Endothelial cell of umbilical vein (primary cell): Measurements from ENCODE around the gene ABHD5. TPM values are rescaled to one million over a fixed set of nuclear protein-coding genes. Genes with fewer than 3 reads are reported as not detected.

Experiments used
- BruUV-seq: library from RNA; stranded (reverse); fragments of 400-500 nt; replicated peaks from 2 replicates; lab custom pipeline; 2021; lab: Mats Ljungman, UMichigan
- CTCF ChIA-PET: fragments of 300-600, 350-600 bp; sonication (Branson Sonifier 250); formaldehyde crosslinking; loops from one replicate; lab custom pipeline; 2021; ENCODE audit warnings: antibody characterized with exemption, inconsistent platforms; lab: Charles Lee
- POLR2A ChIA-PET: fragments of 300-600, 350-600 bp; sonication (Branson Sonifier 250); formaldehyde crosslinking; loops from one replicate; lab custom pipeline; 2021; ENCODE audit warnings: antibody characterized with exemption, inconsistent platforms; lab: Charles Lee
- DNase-seq: peaks from one replicate; pipeline ENCODE4 v3.0.0-alpha.2; 2011; ENCODE audit warnings: low read depth, low spot score
- FAIRE-seq: peaks from 2 replicates; lab custom pipeline; 2011; peaks lifted over from hg19 to GRCh38; lab: Jason Lieb, UNC
- H2AFZ ChIP-seq: 2 replicates; pipeline ENCODE4 v1.6.0; 2012; ENCODE audit warnings: low read depth, low read length, control low read depth, inconsistent platforms
- H3K27ac ChIP-seq: 2 replicates; pipeline ENCODE4 v1.5.1; 2011; ENCODE audit warnings: low read depth, mild to moderate bottlenecking, control low read depth, low read length, moderate library complexity; ENCODE audit not compliant: insufficient read depth
- H3K27me3 ChIP-seq, 2 experiments: 2 replicates each; pipeline versions ENCODE4 v1.6.0 to v1.6.1; 2011; ENCODE audit warnings: low read length in 2 of 2, mixed read lengths in 1 of 2; ENCODE audit not compliant: control insufficient read depth in 2 of 2, insufficient read depth in 2 of 2
- H3K36me3 ChIP-seq, 2 experiments: 2 replicates in 1 of 2; 3 replicates in 1 of 2; pipeline ENCODE4 v1.5.1; 2011; ENCODE audit warnings: low read length in 2 of 2, mild to moderate bottlenecking in 1 of 2, moderate library complexity in 1 of 2; ENCODE audit not compliant: control insufficient read depth in 2 of 2, insufficient read depth in 2 of 2; ENCODE audit errors: extremely low read depth in 1 of 2
- H3K4me1 ChIP-seq: 3 replicates; pipeline ENCODE4 v1.5.1; 2011; ENCODE audit warnings: mild to moderate bottlenecking, low read length; ENCODE audit not compliant: control insufficient read depth, insufficient read depth; ENCODE audit errors: extremely low read depth
- H3K4me2 ChIP-seq: 2 replicates; pipeline ENCODE4 v1.6.1; 2011; ENCODE audit warnings: low read length, control low read depth, mixed read lengths; ENCODE audit not compliant: insufficient read depth
- H3K4me3 ChIP-seq, 3 experiments: fragments of 200-600 bp in 1 of 3; sonication (generic), shearing (Covaris generic) in 1 of 3; replicated peaks in 1 of 3; 2 replicates each; pipeline ENCODE4 v1.5.1; 2011 to 2016; ENCODE audit warnings: control low read depth in 3 of 3, low read length in 3 of 3, mild to moderate bottlenecking in 2 of 3, inconsistent platforms in 1 of 3, low read depth in 1 of 3, moderate library complexity in 1 of 3; ENCODE audit not compliant: insufficient read depth in 1 of 3
- H3K79me2 ChIP-seq: 2 replicates; pipeline ENCODE4 v1.6.0; 2012; ENCODE audit warnings: low read length, inconsistent platforms; ENCODE audit not compliant: control insufficient read depth, insufficient read depth
- H3K9ac ChIP-seq: replicated peaks from 2 replicates; pipeline ENCODE3; 2011; ENCODE audit warnings: low read length, control low read depth; ENCODE audit not compliant: insufficient read depth; ENCODE audit errors: extremely low read depth
- H3K9me1 ChIP-seq: replicated peaks from 3 replicates; pipeline ENCODE4 v1.6.0; 2011; ENCODE audit warnings: mild to moderate bottlenecking, low read length; ENCODE audit not compliant: control insufficient read depth, insufficient read depth; ENCODE audit errors: extremely low read depth
- H3K9me3 ChIP-seq: replicated peaks from 2 replicates; pipeline ENCODE4 v1.5.1; 2012; ENCODE audit warnings: low read length, inconsistent platforms; ENCODE audit not compliant: control insufficient read depth, insufficient read depth
- H4K20me1 ChIP-seq: replicated peaks from 2 replicates; pipeline ENCODE3; 2011; ENCODE audit warnings: mild to moderate bottlenecking, low read length; ENCODE audit not compliant: control insufficient read depth, insufficient read depth; ENCODE audit errors: extremely low read depth
- FOS ChIP-seq: IDR thresholded peaks from 2 replicates; pipeline ENCODE4 v1.6.1; 2011; ENCODE audit warnings: mild to moderate bottlenecking, low read length, moderate library complexity, borderline replicate concordance; ENCODE audit not compliant: insufficient read depth
- GATA2 ChIP-seq: IDR thresholded peaks from 2 replicates; pipeline ENCODE4 v1.7.0; 2011; ENCODE audit warnings: low read depth, mild to moderate bottlenecking, moderate library complexity, mixed read lengths, low read length; ENCODE audit not compliant: insufficient read length, insufficient read depth
- JUN ChIP-seq: IDR thresholded peaks from 2 replicates; pipeline ENCODE4 v1.6.1; 2011; ENCODE audit warnings: borderline replicate concordance, low read depth; ENCODE audit not compliant: insufficient read length, insufficient read depth
- POLR2AphosphoS5 ChIP-seq: IDR thresholded peaks from 2 replicates; pipeline ENCODE4 v1.6.1; 2012; ENCODE audit warnings: low read depth, mild to moderate bottlenecking, control low read depth, low read length, moderate library complexity; ENCODE audit not compliant: insufficient read depth
- dilution Hi-C: fragments of 300-500 bp; cut with MboI; formaldehyde crosslinking; loops from one replicate; pipeline ENCODE4 v1.15.0; 2019; ENCODE audit warnings: low sequenced_read_pairs; ENCODE audit not compliant: extremely low pct_ligation_motif_present
- intact Hi-C: fragments of 100-400 bp; cut with micrococcal nuclease; formaldehyde crosslinking; loops from one replicate; pipeline ENCODE4 v1.10.0; 2022
- polyA plus RNA-seq, 4 experiments: library from polyadenylated mRNA; depleted of rRNA in 3 of 4; stranded (reverse) in 3 of 4; unstranded in 1 of 4; fragments of >200 nt; gene quantifications; 2 replicates each; pipeline versions ENCODE4 v1.2.1 to v1.2.3, GENCODE V29; 2011 to 2012; ENCODE audit warnings: missing spikeins in 1 of 4
- total RNA-seq: library from RNA; stranded (reverse); gene quantifications from 2 replicates; pipeline ENCODE4 v1.2.3, GENCODE V29; 2021
- TF ChIP-seq, protein P1 (sequence below), 2 donors: IDR thresholded peaks; 1 replicate in 1 of 2; 2 replicates in 1 of 2; pipeline ENCODE4 v1.5.1; 2011; ENCODE audit warnings: low read length in 2 of 2, mild to moderate bottlenecking in 2 of 2, moderate library complexity in 2 of 2, control low read depth in 1 of 2, inconsistent platforms in 1 of 2, low read depth in 1 of 2; ENCODE audit not compliant: insufficient read depth in 1 of 2; ENCODE audit errors: extremely low read depth in 1 of 2
- TF ChIP-seq, protein P2 (sequence below): IDR thresholded peaks from 2 replicates; pipeline ENCODE4 v1.6.1; 2011; ENCODE audit not compliant: insufficient read depth, insufficient read length

The ABHD5 gene
- total and polyA plus RNA-seq, 2 donors (not counting 3 experiments of a cell fraction or from before 2014, with no cell fraction given) = 10.0 to 21.2 TPM

DNA sequence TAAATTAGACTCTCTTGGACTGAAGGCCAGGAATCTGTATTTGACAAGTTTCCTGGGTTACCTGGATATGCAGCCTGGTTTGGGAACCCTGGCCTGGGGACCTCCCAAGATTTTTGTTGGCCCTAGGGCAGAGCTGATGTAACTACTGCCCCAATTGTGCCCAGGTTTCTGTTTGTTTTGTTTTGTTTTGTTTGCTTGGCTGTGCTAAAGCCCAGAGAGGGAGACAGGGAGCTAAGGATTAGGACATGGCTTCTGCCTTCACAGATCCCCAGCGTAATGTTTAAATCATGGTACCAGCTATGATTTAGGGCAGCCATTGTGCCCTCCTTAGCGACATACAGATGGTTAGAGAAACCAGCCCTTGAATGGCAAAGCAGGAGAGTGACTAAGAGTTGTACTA lies 47.6 kb downstream of the ABHD5 start:
- H3K36me3 ChIP-seq = no peaks in the 10 kb centered on the region
- H3K4me3 ChIP-seq = no peak overlapping the region
- DNase-seq = no peak
- H3K9ac ChIP-seq = no peak overlapping the region
- CTCF ChIA-PET = interaction anchor here (0.9 to 1.2 kb wide), 3 partner anchors 9 to 32 kb away, joined by 3 to 4 read pairs (median 3); no protein-coding TSS in a partner anchor
- H3K9me3 ChIP-seq = no peaks in the 10 kb centered on the region
- TF ChIP-seq, protein P1, sequence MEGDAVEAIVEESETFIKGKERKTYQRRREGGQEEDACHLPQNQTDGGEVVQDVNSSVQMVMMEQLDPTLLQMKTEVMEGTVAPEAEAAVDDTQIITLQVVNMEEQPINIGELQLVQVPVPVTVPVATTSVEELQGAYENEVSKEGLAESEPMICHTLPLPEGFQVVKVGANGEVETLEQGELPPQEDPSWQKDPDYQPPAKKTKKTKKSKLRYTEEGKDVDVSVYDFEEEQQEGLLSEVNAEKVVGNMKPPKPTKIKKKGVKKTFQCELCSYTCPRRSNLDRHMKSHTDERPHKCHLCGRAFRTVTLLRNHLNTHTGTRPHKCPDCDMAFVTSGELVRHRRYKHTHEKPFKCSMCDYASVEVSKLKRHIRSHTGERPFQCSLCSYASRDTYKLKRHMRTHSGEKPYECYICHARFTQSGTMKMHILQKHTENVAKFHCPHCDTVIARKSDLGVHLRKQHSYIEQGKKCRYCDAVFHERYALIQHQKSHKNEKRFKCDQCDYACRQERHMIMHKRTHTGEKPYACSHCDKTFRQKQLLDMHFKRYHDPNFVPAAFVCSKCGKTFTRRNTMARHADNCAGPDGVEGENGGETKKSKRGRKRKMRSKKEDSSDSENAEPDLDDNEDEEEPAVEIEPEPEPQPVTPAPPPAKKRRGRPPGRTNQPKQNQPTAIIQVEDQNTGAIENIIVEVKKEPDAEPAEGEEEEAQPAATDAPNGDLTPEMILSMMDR (IDR thresholded peaks at IDR 0.05; ENCODE audit: extremely low read depth in 1 of 2, insufficient read depth in 1 of 2, low read depth in 1 of 2, low read length in 2 of 2) = no peak
- TF ChIP-seq POLR2AphosphoS5 (no peak), FOS (no peak), JUN (no peak), GATA2 (no peak)
- TF ChIP-seq, protein P2, sequence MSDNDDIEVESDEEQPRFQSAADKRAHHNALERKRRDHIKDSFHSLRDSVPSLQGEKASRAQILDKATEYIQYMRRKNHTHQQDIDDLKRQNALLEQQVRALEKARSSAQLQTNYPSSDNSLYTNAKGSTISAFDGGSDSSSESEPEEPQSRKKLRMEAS = no peak
- no peaks in the 10 kb centered on the region for H3K27me3 ChIP-seq
- H3K4me1 ChIP-seq = peaks cover 14% of the 10 kb centered on the region
- no peak overlapping the region for H3K27ac ChIP-seq
- intact Hi-C loops = no loop called here
- dilution Hi-C loops = no loop called here
- POLR2A ChIA-PET = no interaction called here
- H2AFZ ChIP-seq = no peak overlapping the region
- no peak for FAIRE-seq
- no TSS peak for BruUV-seq
- H3K4me2 ChIP-seq = no peak overlapping the region
- H3K79me2 ChIP-seq = no peaks in the 10 kb centered on the region
- H3K9me1 ChIP-seq = no peaks in the 10 kb centered on the region
- no peaks in the 10 kb centered on the region for H4K20me1 ChIP-seq
